HG03457 (cell line): ENCODE measurements around the gene CBLIF.
"Not testable (repeated sequence)": the region's sequence is repeated elsewhere in the genome, so short reads cannot be mapped to it uniquely, and the experiment has no call there.

Source experiments
- ATAC-seq: cut with Tn5 transposase; IDR thresholded peaks from one replicate; pipeline ENCODE4 v1.9.1; 2021; ENCODE audit warnings: moderate number of reproducible peaks; ENCODE audit not compliant: unreplicated experiment

The CBLIF gene

DNA sequence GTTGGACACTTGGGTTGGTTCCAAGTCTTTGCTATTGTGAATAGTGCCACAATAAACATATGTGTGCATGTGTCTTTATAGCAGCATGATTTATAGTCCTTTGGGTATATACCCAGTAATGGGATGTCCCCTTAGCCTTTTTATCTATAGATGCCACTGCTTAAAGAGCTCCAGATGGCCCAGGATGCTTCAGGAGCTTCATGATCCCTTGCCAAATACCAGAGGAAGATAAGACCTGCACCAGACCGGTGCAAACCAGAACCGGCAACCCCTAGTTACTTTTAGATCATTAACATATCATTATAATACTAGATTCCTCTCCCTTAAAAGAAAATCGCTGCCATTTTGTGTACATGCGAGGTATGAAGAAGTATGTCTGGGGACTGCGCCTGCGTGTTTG lies 3.1 kb upstream of the CBLIF start:
- not testable (repeated sequence) for ATAC-seq

DNA sequence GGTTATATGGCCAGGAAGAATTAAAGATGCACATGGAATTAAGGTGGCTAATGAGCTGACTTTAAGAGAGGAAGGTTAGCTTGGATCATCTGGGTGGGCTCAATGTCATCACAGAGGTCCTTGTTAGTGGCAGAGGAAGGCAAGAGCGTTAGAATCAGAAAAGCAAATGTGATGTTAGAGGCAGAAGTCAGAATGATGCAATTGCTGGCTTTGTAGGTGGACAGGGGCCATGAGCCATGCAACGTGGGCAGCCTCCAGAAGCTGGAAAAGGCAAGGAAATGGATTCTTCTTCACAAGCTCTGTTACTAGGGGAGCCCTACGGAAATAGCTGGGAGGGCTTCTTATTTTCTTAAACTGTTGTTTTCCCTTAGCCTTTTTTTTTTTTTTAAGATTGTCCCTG lies 2.3 kb upstream of the CBLIF start:
- no peak for ATAC-seq

DNA sequence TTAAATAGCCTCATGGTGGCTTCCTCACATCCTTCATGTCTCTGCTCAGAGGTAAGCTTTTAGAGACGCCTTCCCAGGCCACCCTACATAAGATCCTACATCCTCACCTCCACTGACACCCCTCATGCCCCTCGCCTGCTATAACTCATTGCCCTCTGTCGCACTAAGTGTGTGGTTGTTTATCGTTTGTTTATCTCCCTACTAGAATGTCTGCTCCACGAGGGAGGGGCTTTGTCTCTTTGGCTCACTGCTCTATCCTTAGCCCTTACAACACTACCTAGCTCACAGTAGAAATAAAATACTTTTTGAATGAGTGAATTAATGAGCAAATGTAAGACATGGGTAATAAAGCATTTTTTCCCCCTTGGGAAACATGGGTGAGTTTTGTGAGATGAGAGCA lies 1.3 kb upstream of the CBLIF start:
- no peak for ATAC-seq

DNA sequence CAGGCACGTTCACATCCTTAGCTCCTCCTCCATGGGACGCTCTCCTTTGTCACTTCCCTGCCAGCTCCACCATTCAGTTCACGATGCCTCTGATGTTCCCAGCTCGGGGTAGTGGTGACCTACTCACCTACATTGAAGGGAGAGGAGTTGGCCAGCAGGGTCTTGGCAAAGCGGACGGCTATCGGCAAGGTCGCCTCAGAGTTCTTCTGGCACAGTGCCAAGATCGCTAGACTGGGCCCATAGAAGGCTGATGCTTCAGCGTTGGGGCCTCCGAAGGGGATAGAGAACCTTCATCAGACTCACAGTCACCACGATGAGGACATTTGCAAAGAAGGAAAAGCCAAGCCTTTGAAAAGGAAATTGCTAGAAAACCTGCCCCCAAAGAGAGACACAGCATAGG lies 3.0 kb downstream of the CBLIF start:
- no peak for ATAC-seq

DNA sequence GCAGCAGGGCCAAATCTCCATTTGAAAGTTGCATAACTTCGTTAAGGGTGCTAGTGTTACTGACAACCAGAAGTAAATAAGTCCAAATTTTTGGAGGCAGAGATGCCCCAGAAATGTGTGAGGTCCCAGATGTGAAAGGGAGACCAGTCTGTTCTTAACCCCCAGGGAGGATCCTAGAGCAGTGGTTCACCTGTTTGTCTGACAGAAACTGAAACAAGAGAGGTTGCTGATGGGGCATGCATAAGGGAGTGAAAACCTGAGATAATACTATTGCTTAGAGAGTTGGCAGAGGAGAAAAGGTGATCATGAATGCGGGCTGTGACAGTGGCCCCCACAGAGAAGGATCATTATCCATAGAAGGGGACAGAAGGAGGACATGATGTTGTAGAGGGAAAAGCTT lies 3.8 kb downstream of the CBLIF start:
- peak; percentile 87 for ATAC-seq

DNA sequence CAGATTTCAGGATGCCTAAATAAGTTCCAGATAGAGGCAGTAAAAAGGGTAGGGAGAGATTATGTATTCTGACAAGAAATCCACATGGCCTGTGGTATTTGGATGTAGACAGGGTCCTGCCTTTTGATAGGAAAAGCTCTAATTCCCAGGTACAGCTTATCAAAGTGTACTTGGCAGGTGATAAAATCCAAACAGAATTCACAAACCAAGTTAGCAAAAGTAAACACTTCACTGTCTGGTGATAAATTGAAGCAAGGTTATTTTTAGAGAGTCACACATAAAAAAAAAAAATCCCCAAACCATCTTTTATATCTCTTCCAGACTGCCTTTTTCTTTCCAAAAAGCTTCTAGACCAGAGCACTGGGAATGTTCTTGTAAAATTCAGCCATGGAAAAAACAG lies 5.7 kb downstream of the CBLIF start:
- no peak for ATAC-seq

DNA sequence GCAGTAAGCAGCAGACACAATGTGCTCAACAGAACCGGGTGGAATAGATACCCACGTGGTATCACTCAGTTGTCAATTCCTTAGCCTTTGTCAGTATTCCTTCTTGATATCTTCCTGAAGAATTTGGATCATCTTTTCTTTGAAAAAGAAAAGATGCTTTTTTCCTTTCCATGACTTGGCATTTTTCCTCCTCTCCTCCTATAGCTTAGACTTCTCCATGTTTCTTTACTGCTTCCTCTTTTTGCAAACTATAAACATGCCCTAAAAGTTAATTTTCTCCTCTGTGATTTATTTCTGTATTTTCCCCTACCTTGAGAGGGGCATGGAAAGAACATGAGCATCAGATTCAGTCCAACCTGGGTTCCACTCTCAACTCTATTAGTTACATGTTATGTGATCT lies 11.7 kb downstream of the CBLIF start:
- ATAC-seq: no peak

DNA sequence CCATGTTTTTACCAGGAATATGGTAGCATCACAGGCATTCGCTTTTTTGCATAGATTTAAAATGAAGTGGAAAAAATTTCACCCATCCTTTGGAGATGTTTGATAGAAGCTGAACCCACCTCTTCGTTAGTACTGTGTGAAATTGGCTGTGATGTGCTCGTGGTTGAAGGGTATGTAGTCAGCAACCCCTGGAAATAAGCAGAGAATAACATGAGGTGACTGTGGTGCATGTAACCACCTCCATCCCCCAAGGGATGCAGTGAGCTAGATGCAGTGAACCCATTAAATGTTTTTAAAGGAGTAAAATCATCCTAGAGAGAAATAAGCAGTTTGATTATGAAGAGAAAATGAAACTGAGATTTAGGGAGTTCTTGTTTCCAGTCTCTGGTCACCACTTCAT lies 15.9 kb downstream of the CBLIF start:
- no peak for ATAC-seq

DNA sequence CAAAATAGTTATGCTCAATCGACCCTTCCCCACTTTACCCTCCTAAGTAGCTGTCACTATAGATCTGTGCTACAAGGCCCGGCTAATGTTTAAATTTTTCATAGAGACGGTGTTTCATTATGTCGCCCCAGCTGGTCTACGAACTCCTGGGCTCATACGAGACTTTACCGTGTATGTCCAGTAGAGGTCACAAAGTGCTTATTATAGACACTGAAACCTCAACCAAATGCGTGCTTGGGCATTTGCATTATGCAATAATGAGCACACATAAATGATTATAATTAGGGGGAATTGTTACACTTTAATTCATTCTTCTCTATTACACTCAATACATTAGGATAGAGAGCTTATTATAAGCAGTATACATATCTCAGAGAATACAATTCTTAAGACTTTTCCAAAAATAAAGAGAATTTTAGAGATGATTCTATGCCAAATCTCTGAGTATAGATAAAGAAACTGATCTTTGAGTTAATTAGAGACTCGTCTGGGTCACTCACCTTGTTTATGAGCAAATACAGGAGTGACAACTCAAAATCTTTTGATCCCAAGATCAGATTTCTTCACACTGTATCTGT lies 22.2 kb downstream of the CBLIF start:
- no peak for ATAC-seq

DNA sequence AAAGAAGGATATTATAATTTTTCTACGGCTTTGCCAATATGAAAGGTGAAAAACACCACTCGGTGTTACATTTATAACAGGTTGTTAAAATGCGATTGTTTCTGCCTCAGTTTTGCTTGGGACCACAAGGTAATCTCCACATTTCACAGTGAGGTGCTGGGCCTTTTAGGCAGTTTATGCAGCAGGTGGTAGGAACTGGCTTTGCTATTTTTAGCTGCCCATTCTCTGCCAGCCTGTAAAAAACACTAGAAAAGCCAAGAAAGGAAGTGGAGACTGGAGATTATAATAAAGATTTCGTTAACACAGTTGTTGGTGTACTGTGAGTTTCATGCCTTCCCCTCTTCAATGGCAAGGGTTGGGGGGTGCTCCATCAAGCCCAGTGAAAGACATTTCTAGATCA lies 26.7 kb downstream of the CBLIF start:
- no peak for ATAC-seq

DNA sequence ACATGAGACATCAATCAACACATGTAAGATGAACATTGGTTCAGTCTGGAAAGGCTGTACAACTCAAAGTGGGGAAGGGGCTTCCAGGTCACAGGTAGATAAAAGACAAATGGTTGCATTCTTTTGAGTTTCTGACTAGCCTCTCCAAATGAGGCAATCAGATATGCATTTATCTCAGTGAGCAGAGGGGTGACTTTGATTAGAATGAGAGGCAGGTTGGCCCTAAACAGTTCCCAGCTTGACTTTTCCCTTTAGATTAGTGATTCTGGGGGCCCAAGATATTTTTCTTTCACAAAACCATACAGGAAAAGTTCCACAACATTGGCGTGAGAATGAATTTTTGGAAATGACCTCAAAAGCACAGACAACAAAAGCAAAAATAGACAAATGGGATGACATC lies 28.9 kb downstream of the CBLIF start:
- ATAC-seq: not testable (repeated sequence)

DNA sequence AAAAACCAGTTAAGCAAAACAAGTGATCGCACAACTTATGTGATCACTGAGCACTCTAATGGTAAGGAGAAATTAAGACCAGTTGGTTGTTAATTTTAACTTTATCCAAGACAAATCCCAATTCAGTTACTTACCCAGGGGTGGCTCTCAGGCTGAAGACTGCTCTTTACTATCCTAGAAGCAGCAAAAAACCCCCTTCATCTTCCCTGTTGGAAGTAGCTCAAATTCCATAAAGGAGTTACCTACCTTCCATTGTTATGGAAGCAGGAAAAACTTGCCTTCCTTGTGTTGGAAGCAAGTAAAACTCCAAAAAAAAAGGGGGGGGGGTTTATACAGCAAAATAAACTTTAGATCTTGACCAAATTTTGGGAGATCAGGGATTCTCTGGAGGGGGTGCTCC lies 29.5 kb downstream of the CBLIF start:
- ATAC-seq: no peak

DNA sequence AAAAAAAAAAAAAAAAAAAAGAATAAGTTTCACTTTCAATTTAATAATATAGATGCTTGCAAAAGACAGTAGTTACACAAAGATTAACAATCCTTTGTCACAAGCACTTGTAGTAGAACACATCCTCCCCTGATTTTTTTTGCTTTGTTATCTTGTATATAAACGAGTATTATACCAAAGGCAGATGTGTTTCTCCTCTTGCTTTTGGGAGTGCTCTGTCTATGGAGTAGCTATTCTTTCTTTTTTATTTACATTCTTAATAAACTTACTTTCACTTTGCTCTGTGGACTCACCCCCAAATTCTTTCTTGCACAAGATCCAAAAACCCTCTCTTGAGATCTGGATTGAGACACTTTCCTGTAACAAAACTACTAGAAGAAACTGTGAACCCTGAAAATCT lies 31.3 kb downstream of the CBLIF start:
- ATAC-seq: no peak

DNA sequence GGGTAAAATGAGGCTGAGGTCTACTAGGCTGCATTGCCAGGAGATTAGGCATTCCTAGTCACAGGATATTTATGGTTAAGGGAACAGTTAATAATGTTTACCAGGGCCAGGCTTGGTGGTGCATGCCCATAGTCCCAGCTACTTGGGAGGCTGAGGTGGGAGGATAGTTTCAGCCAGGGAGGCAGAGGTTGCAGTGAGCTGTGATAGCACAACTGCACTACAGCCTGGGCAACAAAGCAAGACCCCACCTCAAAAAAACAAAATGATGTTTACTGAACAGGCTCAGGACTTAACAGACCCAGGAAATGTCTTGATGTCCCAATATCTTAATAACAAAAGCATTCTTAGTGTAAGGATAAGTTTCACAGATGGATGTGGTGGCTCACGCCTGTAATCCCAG lies 31.9 kb downstream of the CBLIF start:
- ATAC-seq: no peak

DNA sequence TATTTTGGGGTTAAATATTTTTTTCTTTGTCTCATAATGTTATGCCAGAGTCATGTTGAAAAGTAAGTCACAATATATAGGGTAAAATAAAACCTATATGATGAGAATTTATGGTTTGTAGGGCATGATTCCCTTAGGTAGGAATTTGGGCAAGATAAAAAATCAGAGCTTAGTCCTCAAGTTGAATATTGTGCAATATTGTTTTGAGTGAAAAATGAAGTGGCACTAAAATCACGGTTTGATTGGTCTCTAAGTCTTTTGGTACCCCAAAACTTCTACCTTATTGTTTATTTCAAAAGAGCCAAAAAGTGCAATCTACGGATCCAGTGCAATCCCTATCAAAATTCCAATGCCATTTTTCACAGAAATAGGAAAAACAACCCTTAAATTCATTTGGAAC lies 33.1 kb downstream of the CBLIF start:
- ATAC-seq: no peak

DNA sequence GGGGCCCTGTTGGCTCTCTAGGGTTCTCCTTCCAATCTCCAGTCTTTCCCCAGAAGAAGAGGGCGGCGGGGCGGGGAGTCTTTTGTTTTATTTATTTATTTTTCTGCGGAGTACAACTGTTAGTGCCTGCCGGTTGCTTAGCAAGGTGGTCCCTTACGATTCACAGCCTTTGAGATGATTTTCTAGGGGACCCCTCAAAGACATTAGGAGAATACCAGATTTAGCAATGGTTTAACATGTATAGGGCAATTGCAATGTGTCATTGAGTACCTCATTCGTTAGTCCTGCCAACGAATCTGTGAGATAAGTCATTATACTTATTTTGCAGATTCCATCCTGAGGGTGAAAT lies 34.4 kb downstream of the CBLIF start:
- ATAC-seq: no peak

DNA sequence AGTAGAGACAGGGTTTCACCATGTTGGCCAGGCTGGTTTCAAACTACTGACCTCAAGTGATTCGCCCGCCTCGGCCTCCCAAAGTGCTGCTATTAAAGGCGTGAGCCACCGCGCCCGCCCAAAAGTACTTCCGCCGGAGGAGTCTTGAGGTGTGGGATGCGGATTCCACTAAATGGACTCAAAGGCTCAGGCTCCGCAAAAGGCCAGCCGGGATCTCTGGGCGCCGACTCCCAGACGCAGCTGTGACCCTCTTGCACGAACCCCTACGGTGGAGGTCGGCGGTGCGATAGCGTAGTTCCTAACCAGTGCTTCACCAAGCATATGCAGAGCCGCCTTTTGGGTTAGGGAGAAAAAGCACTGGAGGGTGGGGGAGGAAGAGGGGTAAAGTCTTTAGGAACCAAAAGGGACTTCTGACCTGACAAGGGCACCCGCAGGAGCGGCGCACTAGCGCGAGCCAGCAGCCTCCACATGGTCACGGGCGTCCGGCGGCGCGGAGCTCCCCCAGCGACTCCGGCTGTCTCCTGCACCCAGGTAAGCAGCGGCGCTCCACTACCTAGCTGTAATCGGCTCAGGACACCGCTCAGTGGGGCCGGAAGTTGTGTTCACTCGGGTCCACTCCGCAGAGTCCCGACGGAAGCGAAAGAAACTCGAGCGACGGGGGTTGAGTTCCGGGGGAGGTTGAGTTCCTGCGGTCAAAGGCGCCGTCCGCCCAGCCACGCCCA lies 34.9 kb downstream of the CBLIF start, which contains the start of gene MRPL16:
Gene MRPL16 (minus strand): TSS at position 590 of the 722 bp plus-strand sequence. CDS start 120 bp downstream, at position 470.
- ATAC-seq: peak; percentile 96

DNA sequence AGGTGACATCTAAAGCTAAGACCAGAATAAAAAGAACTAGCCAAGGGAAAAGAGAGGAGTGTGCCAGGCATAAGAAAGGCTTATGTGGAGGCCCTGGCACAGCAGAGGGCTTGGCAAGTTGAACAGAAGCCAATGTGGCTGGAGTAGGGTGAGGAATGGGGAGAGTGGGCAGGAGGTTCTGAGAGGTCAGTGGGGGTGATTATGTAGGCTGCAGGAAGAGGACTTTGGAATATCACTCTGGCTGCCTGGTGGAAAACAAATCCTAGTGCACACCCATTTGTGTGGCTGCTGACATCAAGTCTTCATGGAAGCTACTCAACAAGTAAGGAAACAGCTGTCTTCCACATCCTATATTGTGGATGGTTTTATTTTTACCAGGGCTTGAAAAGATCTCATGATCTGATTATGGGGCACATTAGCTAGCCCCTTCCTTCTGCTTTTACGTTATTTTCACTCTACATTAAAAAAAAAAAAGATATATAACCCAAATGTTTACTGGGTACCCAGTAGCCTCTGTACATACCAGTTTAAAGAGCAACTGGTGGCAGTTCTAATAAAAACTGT lies 38.2 kb downstream of the CBLIF start:
- ATAC-seq: no peak

DNA sequence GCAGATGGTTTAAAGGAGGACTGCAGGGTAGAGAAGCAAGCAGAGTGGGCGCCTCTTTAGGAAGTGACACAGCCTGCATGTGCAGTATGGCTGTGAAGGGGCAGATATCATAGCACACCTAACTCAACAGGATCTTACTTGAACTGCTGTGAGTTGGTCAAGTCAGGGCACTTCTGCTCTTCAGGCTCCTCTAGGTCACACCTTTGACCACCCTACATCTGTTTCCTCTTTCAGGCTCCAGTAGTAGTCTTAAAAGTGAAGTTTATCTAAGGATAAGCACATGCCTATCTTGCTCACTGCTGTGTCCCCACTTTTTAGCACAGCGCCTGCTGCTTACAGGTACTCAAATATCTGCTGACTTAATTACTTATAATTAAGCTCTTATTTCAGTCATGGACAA lies 41.2 kb downstream of the CBLIF start:
- no peak for ATAC-seq

DNA sequence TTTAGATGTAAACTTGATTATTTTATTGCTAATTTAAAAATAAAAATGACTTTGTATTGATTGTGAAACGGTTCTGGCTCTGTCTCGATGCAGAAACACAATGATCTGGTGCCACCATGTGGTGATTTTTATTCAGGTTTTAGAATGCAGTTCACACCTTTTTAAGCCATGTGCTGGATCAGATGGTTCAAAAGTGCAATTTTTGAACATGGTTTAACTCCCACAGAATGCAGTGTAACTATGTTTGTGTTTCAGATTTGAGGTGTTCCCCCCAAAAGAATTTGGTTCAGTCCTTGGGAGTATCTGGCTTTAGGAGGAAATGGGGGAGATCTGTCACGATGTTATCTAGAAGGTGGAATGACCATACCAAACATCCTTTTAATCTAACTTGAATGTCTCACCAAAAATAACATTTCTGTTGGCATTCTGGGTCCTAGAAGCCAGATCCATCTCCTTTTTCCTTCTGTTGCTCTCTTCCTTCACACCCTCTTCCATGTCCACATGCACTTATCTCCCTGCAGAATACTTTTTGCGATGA lies 42.6 kb downstream of the CBLIF start:
- no peak for ATAC-seq

DNA sequence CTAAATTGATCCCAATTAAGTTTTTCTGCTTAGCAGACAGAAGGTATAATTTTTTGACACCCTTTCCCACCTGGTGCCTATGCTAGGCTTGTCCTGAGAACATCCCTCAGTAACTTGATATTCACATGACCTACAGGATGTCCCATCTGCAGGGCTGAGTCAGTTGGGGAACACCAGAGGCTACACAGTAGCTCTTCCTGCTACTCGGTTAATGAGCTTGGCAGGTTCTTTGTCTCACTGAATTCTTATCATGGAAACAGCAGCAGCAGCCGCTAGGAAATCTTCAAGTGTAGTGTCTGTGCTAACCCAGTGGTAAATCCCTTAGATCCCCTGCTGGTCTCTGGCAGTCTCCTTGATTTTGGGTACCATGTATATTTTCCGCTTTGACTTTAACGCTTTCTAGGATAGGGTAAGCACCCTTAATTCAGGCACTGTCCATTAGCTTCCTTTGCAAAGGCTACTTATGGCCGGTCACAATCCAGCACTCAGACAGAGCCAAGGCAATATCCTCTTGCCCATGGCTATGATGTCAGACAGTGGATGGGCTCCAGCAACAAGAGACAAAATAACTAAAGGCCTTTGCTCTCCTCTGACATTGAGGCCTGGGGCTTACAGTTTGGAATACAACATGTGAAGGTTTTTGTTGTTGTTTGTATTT lies 43.2 kb downstream of the CBLIF start:
- no peak for ATAC-seq

DNA sequence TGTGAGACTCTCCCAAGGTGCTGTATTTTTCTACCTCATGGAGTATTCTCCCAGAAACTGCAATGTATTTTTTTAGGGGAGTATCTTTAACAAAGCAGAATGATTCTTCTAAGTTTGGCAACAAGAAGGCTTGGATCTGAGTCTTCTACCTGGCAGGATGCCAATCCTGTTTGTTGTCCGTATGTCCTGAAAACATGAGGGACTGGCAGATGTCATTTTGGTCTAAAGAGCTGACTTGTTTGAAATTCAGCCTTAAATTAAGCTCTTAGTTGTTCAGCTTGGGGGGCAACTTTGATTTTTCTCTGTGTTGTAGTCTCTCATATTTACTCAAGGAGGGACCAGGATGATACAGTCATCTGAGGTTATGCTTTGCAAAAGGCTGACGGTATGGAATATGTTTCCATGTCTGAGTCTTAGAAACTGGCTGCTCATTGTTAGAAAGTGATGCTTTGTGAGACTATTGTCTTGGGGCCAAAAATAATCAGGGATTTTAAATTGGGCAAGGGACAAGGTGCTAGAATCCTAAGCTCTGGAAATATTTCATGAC lies 44.1 kb downstream of the CBLIF start:
- ATAC-seq: no peak
